ENCODE data around the gene GUCA2A.

DNA sequence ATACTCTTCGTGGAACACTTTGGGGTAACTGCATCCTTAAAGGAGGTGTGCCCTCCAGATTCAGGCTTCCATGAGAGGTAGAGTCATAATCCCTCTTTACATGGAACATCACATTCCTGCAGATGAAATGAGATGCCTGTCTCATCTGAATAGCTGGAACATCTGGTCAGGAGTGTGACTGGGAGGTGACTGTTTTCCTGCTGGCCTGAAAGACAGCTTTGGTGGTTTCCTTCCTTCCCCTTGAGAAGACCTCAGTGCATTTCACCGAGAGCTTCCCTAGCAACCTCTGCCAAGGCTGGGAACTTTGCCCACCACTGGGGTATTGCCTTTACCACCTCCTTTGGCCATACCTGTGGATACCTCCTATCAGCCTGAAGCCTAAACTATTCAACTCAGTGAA, 46.7 kb upstream of the GUCA2A start:
- TF ChIP-seq ZNF605 (CRISPR knock-in tag; IDR thresholded peaks at IDR 0.05) (no peak), ETV6 (CRISPR knock-in tag; conservative IDR thresholded peaks at IDR 0.05) (no peak), ISL2 (CRISPR knock-in tag; IDR thresholded peaks at IDR 0.05) (no peak)
- TF ChIP-seq, protein P1, sequence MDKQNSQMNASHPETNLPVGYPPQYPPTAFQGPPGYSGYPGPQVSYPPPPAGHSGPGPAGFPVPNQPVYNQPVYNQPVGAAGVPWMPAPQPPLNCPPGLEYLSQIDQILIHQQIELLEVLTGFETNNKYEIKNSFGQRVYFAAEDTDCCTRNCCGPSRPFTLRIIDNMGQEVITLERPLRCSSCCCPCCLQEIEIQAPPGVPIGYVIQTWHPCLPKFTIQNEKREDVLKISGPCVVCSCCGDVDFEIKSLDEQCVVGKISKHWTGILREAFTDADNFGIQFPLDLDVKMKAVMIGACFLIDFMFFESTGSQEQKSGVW (CRISPR knock-in tag; IDR thresholded peaks at IDR 0.05; ENCODE audit: borderline replicate concordance) = no peak

Measured in HepG2 (cell line).